GM12878 (cell line): ENCODE results near the gene GAK. TPM values are rescaled to one million over a fixed set of nuclear protein-coding genes. Genes with fewer than 3 reads are reported as not detected.

ENCODE experiments used
- ATAC-seq: fragments of 200-7000 bp; cut with Tn5 transposase; 3 replicates; pipeline ENCODE4 v1.9.1; 2020; ENCODE audit warnings: mild to moderate bottlenecking, moderate library complexity
- BruUV-seq: library from RNA; stranded (reverse); fragments of 400-500 nt; replicated peaks from 2 replicates; lab custom pipeline; 2021; lab: Mats Ljungman, UMichigan
- CTCF ChIA-PET: fragments of 300-600 bp; sonication (Branson Sonifier 250); formaldehyde crosslinking; extraction: SDS; loops from one replicate; lab custom pipeline; 2021; ENCODE audit warnings: inconsistent platforms; lab: Yijun Ruan, JAX
- POLR2A ChIA-PET: fragments of 350-600 bp; formaldehyde crosslinking; extraction: SDS; loops from one replicate; lab custom pipeline; 2021; ENCODE audit warnings: inconsistent platforms; lab: Charles Lee
- RAD21 ChIA-PET: fragments of 300-600 bp; sonication (Branson Sonifier 250); formaldehyde crosslinking; loops from one replicate; lab custom pipeline; 2023; ENCODE audit warnings: antibody characterized with exemption; ENCODE audit not compliant: unreplicated experiment; lab: Charles Lee
- SMC1A ChIA-PET: fragments of 300-600 bp; sonication (Branson Sonifier 250); formaldehyde crosslinking; loops from one replicate; lab custom pipeline; 2023; ENCODE audit not compliant: unreplicated experiment, uncharacterized antibody; lab: Charles Lee
- DNase-seq: peaks from one replicate; pipeline ENCODE4 v3.0.0-alpha.2; 2011; ENCODE audit warnings: low read depth, low spot score
- FAIRE-seq: peaks from 3 replicates; lab custom pipeline; 2011; peaks lifted over from hg19 to GRCh38; lab: Jason Lieb, UNC
- H2AFZ ChIP-seq: 2 replicates; pipeline ENCODE4 v1.6.0; 2011; ENCODE audit warnings: low read depth, low read length, control low read depth; ENCODE audit not compliant: control insufficient read depth
- H3K27ac ChIP-seq: 2 replicates; pipeline ENCODE4 v1.5.1; 2011; ENCODE audit warnings: control low read depth; ENCODE audit not compliant: control insufficient read depth, insufficient read depth
- H3K27me3 ChIP-seq, 2 experiments: replicated peaks in 1 of 2; 2 replicates each; pipeline versions ENCODE4 v1.6.0 to v1.6.1; 2011; ENCODE audit warnings: low read length in 1 of 2; ENCODE audit not compliant: control insufficient read depth in 2 of 2, insufficient read depth in 2 of 2
- H3K36me3 ChIP-seq, 2 experiments: 2 replicates each; pipeline ENCODE4 v1.5.1; 2011; ENCODE audit warnings: low read length in 1 of 2; ENCODE audit not compliant: control insufficient read depth in 2 of 2, insufficient read depth in 2 of 2
- H3K4me1 ChIP-seq: 2 replicates; pipeline ENCODE4 v1.6.1; 2011; ENCODE audit warnings: mild to moderate bottlenecking, low read length, moderate library complexity, mixed read lengths; ENCODE audit not compliant: control insufficient read depth, insufficient read depth
- H3K4me2 ChIP-seq: 2 replicates; pipeline ENCODE4 v1.6.0; 2011; ENCODE audit warnings: control low read depth; ENCODE audit not compliant: control insufficient read depth, insufficient read depth
- H3K4me3 ChIP-seq: fragments of 200-600 bp; sonication (generic); 2 replicates; pipeline ENCODE4 v1.5.1; 2016
- H3K79me2 ChIP-seq: 2 replicates; pipeline ENCODE4 v1.6.0; 2011; ENCODE audit warnings: low read length; ENCODE audit not compliant: control insufficient read depth, insufficient read depth
- H3K9ac ChIP-seq: 2 replicates; pipeline ENCODE4 v1.8.0; 2011; ENCODE audit warnings: low read length, control low read depth, mixed read lengths; ENCODE audit not compliant: control insufficient read depth, insufficient read depth
- H3K9me3 ChIP-seq: replicated peaks from 3 replicates; pipeline ENCODE4 v1.5.1; 2011; ENCODE audit warnings: mild to moderate bottlenecking, low read length; ENCODE audit not compliant: control insufficient read depth, insufficient read depth
- H4K20me1 ChIP-seq: 2 replicates; pipeline ENCODE4 v1.6.0; 2011; ENCODE audit not compliant: control insufficient read depth, insufficient read depth
- ASH2L ChIP-seq: fragments of 300-600, 200-600 bp; sonication (generic); IDR thresholded peaks from 2 replicates; pipeline ENCODE4 v1.6.1; 2017; ENCODE audit warnings: low read depth, mild to moderate bottlenecking, borderline replicate concordance
- CHD2 ChIP-seq: IDR thresholded peaks from 2 replicates; pipeline ENCODE4 v1.6.1; 2011; ENCODE audit warnings: low read depth, low read length, improper control_type of control experiment, borderline replicate concordance
- CTCF ChIP-seq, 3 experiments: IDR thresholded peaks in 2 of 3; conservative IDR thresholded peaks in 1 of 3; 2 replicates each; pipeline ENCODE4 v1.5.1; 2011; ENCODE audit warnings: low read depth in 3 of 3, low read length in 3 of 3, mild to moderate bottlenecking in 3 of 3, control low read depth in 2 of 3, moderate library complexity in 2 of 3, inconsistent platforms in 1 of 3, mixed read lengths in 1 of 3; ENCODE audit not compliant: control insufficient read depth in 2 of 3, insufficient read depth in 1 of 3; ENCODE audit errors: extremely low read depth in 1 of 3
- CUX1 ChIP-seq: IDR thresholded peaks from 2 replicates; pipeline ENCODE4 v1.6.1; 2012; ENCODE audit warnings: improper control_type of control experiment, low read depth, low read length; ENCODE audit not compliant: insufficient replicate concordance
- JUNB ChIP-seq: IDR thresholded peaks from 2 replicates; pipeline ENCODE4 v1.6.1; 2016; ENCODE audit warnings: antibody characterized with exemption, mild to moderate bottlenecking
- MTA3 ChIP-seq: IDR thresholded peaks from 2 replicates; pipeline ENCODE4 v1.6.1; 2012; ENCODE audit warnings: low read length, inconsistent platforms, borderline replicate concordance
- POLR2AphosphoS5 ChIP-seq: IDR thresholded peaks from 2 replicates; pipeline ENCODE4 v1.6.1; 2011; ENCODE audit warnings: mild to moderate bottlenecking, low read length, inconsistent platforms
- PRDM15 ChIP-seq: fragments of 450-650 bp; formaldehyde crosslinking; IDR thresholded peaks from 2 replicates; pipeline ENCODE4 v1.4.0; 2020; ENCODE audit warnings: mild to moderate bottlenecking, moderate library complexity
- USF1 ChIP-seq: IDR thresholded peaks from 2 replicates; pipeline ENCODE4 v1.6.1; 2011; ENCODE audit warnings: borderline replicate concordance, low read depth, mild to moderate bottlenecking, moderate library complexity, mixed read lengths, low read length; ENCODE audit not compliant: insufficient read depth; ENCODE audit errors: extremely low read length
- ZNF217 ChIP-seq: fragments of 450-650 bp; IDR thresholded peaks from 2 replicates; pipeline ENCODE4 v1.6.1; 2017; ENCODE audit warnings: antibody characterized with exemption, mild to moderate bottlenecking
- whole genome bisulfite sequencing: methylation state at CpG from one replicate; pipeline ENCODE4 v1.1.6; 2016; ENCODE audit warnings: low lambda C conversion rate; ENCODE audit not compliant: insufficient replicate concordance, insufficient coverage; ENCODE audit errors: missing lambda C conversion rate; 5-methylcytosine and 5-hydroxymethylcytosine counted together
- in situ Hi-C: fragments of 300-500 bp; cut with MboI; formaldehyde crosslinking; loops from 9 replicates; pipeline ENCODE4 v1.14.3; 2018; ENCODE audit warnings: mixed read lengths
- intact Hi-C: fragments of 100-400 bp; cut with micrococcal nuclease; formaldehyde crosslinking; loops from one replicate; pipeline ENCODE4 v1.14.2; 2022; ENCODE audit not compliant: unreplicated experiment
- polyA plus RNA-seq, 11 experiments: library from polyadenylated mRNA; depleted of rRNA in 4 of 11; unstranded in 6 of 11; stranded (reverse) in 5 of 11; fragments of >200 nt; fragmentation: Nextera tagmentation in 4 of 11; fragmentation: Illumina TruSeq in 1 of 11; extraction: Ambion mirVana in 4 of 11; extraction: Trizol in 1 of 11; gene quantifications; 1 replicate in 1 of 11; 2 replicates in 10 of 11; pipeline versions ENCODE4 v1.2.1 to v1.2.3, GENCODE V29; 2011 to 2016; ENCODE audit warnings: inconsistent platforms in 2 of 11, missing spikeins in 2 of 11, low read depth in 1 of 11
- total RNA-seq, 4 experiments: library from RNA; depleted of rRNA in 3 of 4; stranded (reverse); fragments of >200 nt in 3 of 4; fragmentation: Illumina TruSeq in 1 of 4; extraction: Trizol in 1 of 4; gene quantifications; 2 replicates each; pipeline versions ENCODE4 v1.2.1 to v1.2.3, GENCODE V29; 2013 to 2021

The GAK gene
- total and polyA plus RNA-seq, 10 of the 15 experiments (the other 5 are each of a cell fraction or from before 2014, with no cell fraction given), result 0.82 to 127 (median 53.8) TPM

- Histone ChIP-seq H2AFZ (no peak overlapping the region), H3K4me2 (no peak overlapping the region), H3K27ac (no peak overlapping the region), H3K27me3 (peaks cover 3 to 5% of the 10 kb centered on the region in 2 experiments; a peak in 3 of 4 replicates), H3K9ac (no peak overlapping the region), H3K4me1 (no peaks in the 10 kb centered on the region), H3K79me2 (no peaks in the 10 kb centered on the region), H3K9me3 (peaks cover 5% of the 10 kb centered on the region; the same call in 2 of the 3 replicates), H4K20me1 (no peaks in the 10 kb centered on the region), H3K36me3 (no peaks in the 10 kb centered on the region), H3K4me3 (no peak overlapping the region)
- ChIA-PET RAD21 (no interaction called here), SMC1A (no interaction called here), POLR2A (no interaction called here), CTCF (no interaction called here)
- DNase-seq (no peak), FAIRE-seq (no peak), ATAC-seq (no peak)
- in situ Hi-C loops (no loop called here), intact Hi-C loops (no loop called here)
- 54% methylated on average over 23 of the region's 26 CpGs for WGBS
- BruUV-seq, result no TSS peak
- TF ChIP-seq CHD2 (no peak), ZNF217 (no peak), PRDM15 (CRISPR knock-in tag) (no peak), POLR2AphosphoS5 (no peak), CTCF (IDR thresholded peaks at IDR 0.05 in 2 of 3, conservative IDR thresholded peaks at IDR 0.05 in 1 of 3; ENCODE audit: control insufficient read depth in 2 of 3, extremely low read depth in 1 of 3, insufficient read depth in 1 of 3, low read depth in 3 of 3, low read length in 3 of 3) (no peak), USF1 (no peak), CUX1 (no peak), JUNB (no peak), MTA3 (no peak), ASH2L (no peak)
Measured at GRCh38 chr4:829761-830600, 102.1 kb downstream of the GAK start.
